Fibroblast of lung (primary cell): ENCODE data around the gene RUBCNL.

ENCODE experiments used
- CTCF ChIP-seq, 2 donors: IDR thresholded peaks in 1 of 2; conservative IDR thresholded peaks in 1 of 2; 1 replicate in 1 of 2; 2 replicates in 1 of 2; pipeline ENCODE4 v1.5.1; 2011 to 2012; ENCODE audit warnings: low read length in 2 of 2, control low read depth in 1 of 2, inconsistent platforms in 1 of 2, low read depth in 1 of 2, mild to moderate bottlenecking in 1 of 2
- EZH2 ChIP-seq: IDR thresholded peaks from 2 replicates; pipeline ENCODE4 v1.5.1; 2012; ENCODE audit warnings: low read length, control low read depth, mild to moderate bottlenecking; ENCODE audit errors: missing control alignments

- TF ChIP-seq CTCF (conservative IDR thresholded peaks at IDR 0.05 in 1 of 2, IDR thresholded peaks at IDR 0.05 in 1 of 2; ENCODE audit: low read depth in 1 of 2, low read length in 2 of 2) (no peak), EZH2 (no peak)
These were observed 44.5 kb downstream of the RUBCNL start for GRCh38 chr13:46342538-46342937.
